Heart left ventricle (tissue), 13 donors: Measurements from ENCODE around the gene RAD51.

Experiments used
- POLR2A ChIP-seq, 2 donors: fragments of 450-650 bp; IDR thresholded peaks; one replicate each; pipeline ENCODE4 v1.6.1; 2017; ENCODE audit warnings: antibody characterized with exemption in 2 of 2, mild to moderate bottlenecking in 2 of 2, moderate library complexity in 2 of 2
- TF ChIP-seq, protein P1 (sequence below), 12 donors: fragments of 200-600 bp; sonication (generic) in 4 of 12; IDR thresholded peaks; one replicate each; pipeline versions ENCODE4 v1.5.0 to v1.8.0; 2018 to 2022; ENCODE audit warnings: antibody characterized with exemption in 12 of 12, mild to moderate bottlenecking in 5 of 12
- donor health status: ischemic (EF 13 %, LVEDD 7.1; RV severe dilation, severe dysfunction).
- donor health status: DM: no; HTN: yes; CAD: no.
- donor health status: DM: no; HTN: no; CAD: no.
- donor health status: ischemic (EF 25% LVEDD 6.9; RV normal size, moderate dysfunction).
- donor health status: ischemic (EF 25% LVEDD 5.7; RV mildly dilated, moderate dysfunction).
- donor health status: ischemic (EF 35%, LVEDD 5.7; RV mildly dilated, moderate dysfunction).
- donor health status: nonischemic (EF 11% LVEDD 7.7; RV severe dilation, severe dysfunction).
- donor health status: DM: yes; HTN: yes; CAD: no.
- donor health status: PGD.
- donor health status: ischemic (EF 29% LVEDD 5.4; RV normal size, mild dysfunction).
- donor health status: nonischemic (EF 23%, LVEDD 6.1; RV moderate dilation, normal function).

DNA sequence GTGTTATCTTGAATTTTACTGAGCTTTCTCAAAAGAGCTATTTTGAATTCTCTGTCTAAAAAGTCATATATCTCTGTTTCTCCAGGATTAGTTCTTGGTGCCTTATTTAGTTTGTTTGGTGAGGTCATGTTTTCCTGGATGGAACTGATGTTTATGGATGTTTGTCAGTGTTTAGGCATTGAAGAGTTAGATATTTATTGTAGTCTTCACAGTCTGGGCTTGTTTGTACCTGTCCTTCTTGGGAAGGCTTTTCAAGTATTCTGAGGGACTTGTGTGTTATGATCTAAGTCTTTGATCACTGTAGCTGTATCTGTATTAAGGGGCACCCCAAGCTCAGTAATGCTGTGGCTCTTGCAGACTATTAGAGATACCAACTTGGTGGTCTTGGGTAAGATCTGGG, 10.6 kb upstream of the RAD51 start:
- TF ChIP-seq, protein P1, sequence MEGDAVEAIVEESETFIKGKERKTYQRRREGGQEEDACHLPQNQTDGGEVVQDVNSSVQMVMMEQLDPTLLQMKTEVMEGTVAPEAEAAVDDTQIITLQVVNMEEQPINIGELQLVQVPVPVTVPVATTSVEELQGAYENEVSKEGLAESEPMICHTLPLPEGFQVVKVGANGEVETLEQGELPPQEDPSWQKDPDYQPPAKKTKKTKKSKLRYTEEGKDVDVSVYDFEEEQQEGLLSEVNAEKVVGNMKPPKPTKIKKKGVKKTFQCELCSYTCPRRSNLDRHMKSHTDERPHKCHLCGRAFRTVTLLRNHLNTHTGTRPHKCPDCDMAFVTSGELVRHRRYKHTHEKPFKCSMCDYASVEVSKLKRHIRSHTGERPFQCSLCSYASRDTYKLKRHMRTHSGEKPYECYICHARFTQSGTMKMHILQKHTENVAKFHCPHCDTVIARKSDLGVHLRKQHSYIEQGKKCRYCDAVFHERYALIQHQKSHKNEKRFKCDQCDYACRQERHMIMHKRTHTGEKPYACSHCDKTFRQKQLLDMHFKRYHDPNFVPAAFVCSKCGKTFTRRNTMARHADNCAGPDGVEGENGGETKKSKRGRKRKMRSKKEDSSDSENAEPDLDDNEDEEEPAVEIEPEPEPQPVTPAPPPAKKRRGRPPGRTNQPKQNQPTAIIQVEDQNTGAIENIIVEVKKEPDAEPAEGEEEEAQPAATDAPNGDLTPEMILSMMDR (IDR thresholded peaks at IDR 0.05), result no peak
- no peak for TF ChIP-seq POLR2A (IDR thresholded peaks at IDR 0.05)
